PC-9 (cell line): ENCODE measurements around the gene ZDHHC7. TPM values are rescaled to one million over a fixed set of nuclear protein-coding genes. Genes with fewer than 3 reads are reported as not detected.
"Not testable (repeated sequence)": the region's sequence is repeated elsewhere in the genome, so short reads cannot be mapped to it uniquely, and the experiment has no call there.

Source experiments
- BruUV-seq: library from RNA; stranded (reverse); fragments of 400-500 nt; replicated peaks from 2 replicates; lab custom pipeline; 2021; lab: Mats Ljungman, UMichigan
- CTCF ChIA-PET: fragments of 300-600 bp; sonication (Branson Sonifier 250); formaldehyde crosslinking; loops from one replicate; lab custom pipeline; 2022; ENCODE audit warnings: antibody characterized with exemption; lab: Charles Lee
- POLR2A ChIA-PET: fragments of 300-600 bp; sonication (Branson Sonifier 250); formaldehyde crosslinking; loops from one replicate; lab custom pipeline; 2022; ENCODE audit warnings: antibody characterized with exemption; ENCODE audit not compliant: unreplicated experiment; lab: Charles Lee
- DNase-seq, 2 experiments: peaks; one replicate each; pipeline versions ENCODE4 v3.0.0 to v3.0.0-alpha.2; 2015 to 2022; ENCODE audit warnings: mixed read lengths in 1 of 2
- H2AFZ ChIP-seq: fragments of 200-600 bp; sonication (generic); 2 replicates; pipeline ENCODE4 v1.8.1; 2017; ENCODE audit warnings: antibody characterized with exemption
- H3F3A ChIP-seq: fragments of 200-600 bp; sonication (generic); 2 replicates; pipeline ENCODE4 v1.8.1; 2017; ENCODE audit warnings: antibody characterized with exemption, mild to moderate bottlenecking, low read depth; ENCODE audit not compliant: insufficient read depth
- H3K27ac ChIP-seq: fragments of 200-600 bp; sonication (generic); 2 replicates; pipeline ENCODE4 v1.6.1; 2016; ENCODE audit warnings: mixed run types
- H3K27me3 ChIP-seq: fragments of 200-600 bp; sonication (generic); 2 replicates; pipeline ENCODE4 v1.6.1; 2016; ENCODE audit warnings: low read depth, mixed run types; ENCODE audit not compliant: insufficient read depth
- H3K36me3 ChIP-seq: fragments of 200-600 bp; sonication (generic); 2 replicates; pipeline ENCODE4 v1.6.1; 2016; ENCODE audit warnings: low read depth, mixed run types
- H3K4me1 ChIP-seq: fragments of 200-600 bp; sonication (generic); replicated peaks from 2 replicates; pipeline ENCODE4 v1.6.1; 2016; ENCODE audit warnings: mixed run types; ENCODE audit not compliant: insufficient read depth
- H3K4me2 ChIP-seq: fragments of 200-600 bp; sonication (generic); 2 replicates; pipeline ENCODE4 v1.6.1; 2017; ENCODE audit warnings: mixed run types
- H3K4me3 ChIP-seq: fragments of 200-600 bp; sonication (generic); 2 replicates; pipeline ENCODE4 v1.6.1; 2016; ENCODE audit warnings: mixed run types
- H3K79me2 ChIP-seq: fragments of 200-600 bp; sonication (generic); 2 replicates; pipeline ENCODE4 v1.6.1; 2017; ENCODE audit warnings: low read depth, mixed run types
- H3K9me2 ChIP-seq: fragments of 200-600 bp; sonication (generic); 2 replicates; pipeline ENCODE4 v1.8.1; 2017; ENCODE audit warnings: mild to moderate bottlenecking; ENCODE audit not compliant: insufficient read depth
- H3K9me3 ChIP-seq: fragments of 200-600 bp; sonication (generic); 2 replicates; pipeline ENCODE4 v1.8.1; 2016; ENCODE audit warnings: low read depth; ENCODE audit not compliant: insufficient read depth
- H4K20me1 ChIP-seq: fragments of 200-600 bp; sonication (generic); 2 replicates; pipeline ENCODE4 v1.8.1; 2017; ENCODE audit not compliant: insufficient read depth
- CTCF ChIP-seq: fragments of 200-600 bp; sonication (generic); conservative IDR thresholded peaks from 2 replicates; pipeline ENCODE4 v1.6.1; 2017; ENCODE audit warnings: mixed run types, antibody characterized with exemption, mild to moderate bottlenecking, moderate library complexity
- EZH2 ChIP-seq: fragments of 200-600 bp; sonication (generic); IDR thresholded peaks from 2 replicates; pipeline ENCODE4 v1.8.0; 2017; ENCODE audit warnings: antibody characterized with exemption, low read depth
- intact Hi-C: fragments of 100-400 bp; cut with micrococcal nuclease; formaldehyde crosslinking; loops from one replicate; pipeline ENCODE4 v1.10.0; 2022; ENCODE audit not compliant: unreplicated experiment
- total RNA-seq: library from RNA; stranded (reverse); gene quantifications from 2 replicates; pipeline ENCODE4 v1.2.3, GENCODE V29; 2021

ZDHHC7 gene
- total RNA-seq, 1 experiment from 2014 or later: 79.3 TPM

- Histone ChIP-seq H3K4me1 (peaks cover 8% of the 10 kb centered on the region), H3K9me2 (no peaks in the 10 kb centered on the region), H3K79me2 (no peaks in the 10 kb centered on the region), H4K20me1 (no peaks in the 10 kb centered on the region), H3K9me3 (no peaks in the 10 kb centered on the region), H3K27me3 (no peaks in the 10 kb centered on the region), H3K36me3 (no peaks in the 10 kb centered on the region), H3F3A (peaks cover under 1% of the 10 kb centered on the region; the same call in 1 of the 2 replicates), H3K4me2 (no peak overlapping the region), H3K4me3 (no peak overlapping the region), H3K27ac (no peak overlapping the region), H2AFZ (no peak overlapping the region)
- intact Hi-C loops: no loop called here
- ChIA-PET CTCF (interaction anchor here (1.1 kb wide), 1 partner anchor 17 kb away, joined by 14 read pairs; no protein-coding TSS in a partner anchor), POLR2A (interaction anchor here (0.7 kb wide), 1 partner anchor 123 kb away, joined by 9 read pairs; no protein-coding TSS in a partner anchor)
- DNase-seq: no peak
- no TSS peak for BruUV-seq
- TF ChIP-seq CTCF (no peak), EZH2 (no peak)
These were observed 68.5 kb downstream of the ZDHHC7 start for GRCh38 chr16:84942786-84943185.

- DNase-seq: peak; percentile 43 to 65
These were observed 69.4 kb downstream of the ZDHHC7 start for GRCh38 chr16:84941921-84942320.

GRCh38 chr16:84940670-84941551 lies 70.4 kb downstream of the ZDHHC7 start:
- H3K27me3 ChIP-seq: no peaks in the 10 kb centered on the region
- H3K9me3 ChIP-seq: no peaks in the 10 kb centered on the region
- no peak for DNase-seq
- peaks cover 4% of the 10 kb centered on the region; the same call in 1 of the 2 replicates for H3F3A ChIP-seq
- H4K20me1 ChIP-seq: no peaks in the 10 kb centered on the region
- no peaks in the 10 kb centered on the region for H3K79me2 ChIP-seq
- no peaks in the 10 kb centered on the region for H3K36me3 ChIP-seq
- no peaks in the 10 kb centered on the region for H3K9me2 ChIP-seq
- TF ChIP-seq EZH2 (no peak), CTCF (no peak)
- H3K4me2 ChIP-seq: no peak overlapping the region
- no peak overlapping the region for H3K27ac ChIP-seq
- ChIA-PET CTCF (interaction anchor here (0.6 kb wide), 1 partner anchor 59 kb away, joined by 5 read pairs; no protein-coding TSS in a partner anchor), POLR2A (no interaction called here)
- no peak overlapping the region for H2AFZ ChIP-seq
- H3K4me3 ChIP-seq: no peak overlapping the region
- peaks cover 8% of the 10 kb centered on the region for H3K4me1 ChIP-seq
- intact Hi-C loops: no loop called here
- no TSS peak for BruUV-seq

More at GRCh38 chr16:84941921-84942320, 69.4 kb downstream of the ZDHHC7 start:
- Histone ChIP-seq H3K9me3 (no peaks in the 10 kb centered on the region), H3K9me2 (no peaks in the 10 kb centered on the region), H3K27ac (no peak overlapping the region), H3K4me2 (no peak overlapping the region), H3K4me1 (peaks cover 8% of the 10 kb centered on the region), H3F3A (peaks cover 4% of the 10 kb centered on the region; the same call in 1 of the 2 replicates), H4K20me1 (no peaks in the 10 kb centered on the region), H3K27me3 (no peaks in the 10 kb centered on the region), H2AFZ (no peak overlapping the region), H3K79me2 (no peaks in the 10 kb centered on the region), H3K36me3 (no peaks in the 10 kb centered on the region), H3K4me3 (no peak overlapping the region)
- BruUV-seq: no TSS peak
- intact Hi-C loops: no loop called here
- ChIA-PET POLR2A (interaction anchor here (0.7 kb wide), 1 partner anchor 293 kb away, joined by 3 read pairs; the partner anchor contains the start of gene KLHL36), CTCF (interaction anchor here (0.6 to 1.1 kb wide), 2 partner anchors 16 to 56 kb away, joined by 3 to 14 read pairs; no protein-coding TSS in a partner anchor)
- TF ChIP-seq EZH2: no peak

- intact Hi-C loops: not testable (repeated sequence)
These were observed 72.7 kb downstream of the ZDHHC7 start for GRCh38 chr16:84938616-84939015.

More at GRCh38 chr16:84938616-84939015, 72.7 kb downstream of the ZDHHC7 start:
- H3K9me2 ChIP-seq, H3K4me3 ChIP-seq, H4K20me1 ChIP-seq, H3K4me1 ChIP-seq, H3K9me3 ChIP-seq, H3K36me3 ChIP-seq, H3K4me2 ChIP-seq, H2AFZ ChIP-seq, H3K27ac ChIP-seq, H3K27me3 ChIP-seq, H3F3A ChIP-seq, H3K79me2 ChIP-seq, CTCF ChIA-PET, DNase-seq, BruUV-seq, POLR2A ChIA-PET: not testable (repeated sequence)
